HCEC 1CT (cell line): ENCODE measurements around the gene TUSC2.

Experiments
- DNase-seq: peaks from one replicate; pipeline ENCODE4 v3.0.0-alpha.2; 2017

Gene TUSC2

GRCh38 chr3:50354186-50354764, 26.3 kb upstream of the TUSC2 start:
- no peak for DNase-seq

DNA sequence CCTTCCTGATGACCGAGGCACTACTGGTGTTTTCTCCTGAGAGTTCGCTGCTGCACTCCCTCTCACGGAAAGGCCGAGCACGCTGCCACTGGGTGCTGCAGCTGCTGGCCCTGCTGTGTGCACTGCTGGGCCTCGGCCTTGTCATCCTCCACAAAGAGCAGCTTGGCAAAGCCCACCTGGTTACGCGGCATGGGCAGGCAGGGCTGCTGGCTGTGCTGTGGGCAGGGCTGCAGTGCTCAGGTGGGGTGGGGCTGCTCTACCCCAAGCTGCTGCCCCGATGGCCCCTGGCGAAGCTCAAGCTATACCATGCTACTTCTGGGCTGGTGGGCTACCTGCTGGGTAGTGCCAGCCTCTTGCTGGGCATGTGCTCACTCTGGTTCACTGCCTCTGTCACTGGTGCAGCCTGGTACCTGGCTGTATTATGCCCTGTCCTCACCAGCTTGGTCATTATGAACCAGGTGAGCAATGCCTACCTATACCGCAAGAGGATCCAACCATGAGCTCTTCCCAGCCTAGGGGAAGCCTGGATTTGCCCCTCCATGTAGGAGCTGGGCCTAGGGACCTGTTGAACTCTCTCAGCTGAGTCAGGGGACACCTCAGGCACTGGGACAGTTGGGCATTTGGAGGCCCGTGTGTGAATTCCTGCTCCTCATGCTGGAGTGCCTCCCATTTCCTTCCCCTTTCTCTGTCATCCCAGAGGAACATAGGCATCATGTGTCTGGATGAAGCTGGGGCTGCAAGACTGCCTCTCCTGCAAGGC, 25.4 kb upstream of the TUSC2 start:
- DNase-seq: no peak

- peak; percentile 46 for DNase-seq
Observed at GRCh38 chr3:50352781-50353180, 24.8 kb upstream of the TUSC2 start.

DNA sequence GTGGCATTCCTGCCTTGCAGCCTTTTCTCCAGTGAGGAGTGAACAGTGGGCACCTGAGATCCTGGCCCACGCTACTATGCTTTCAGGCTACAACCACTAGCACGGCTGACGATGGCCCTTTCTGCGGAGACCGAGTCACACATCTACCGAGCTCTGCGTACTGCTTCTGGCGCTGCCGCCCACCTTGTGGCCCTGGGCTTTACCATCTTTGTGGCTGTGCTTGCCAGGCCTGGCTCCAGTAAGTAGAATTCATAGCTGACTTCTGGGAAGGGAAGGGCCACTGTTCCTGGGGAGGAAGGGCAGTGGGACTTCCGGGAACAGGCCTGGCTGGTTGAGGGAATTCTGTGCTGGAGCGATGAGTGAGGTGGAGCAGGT, 23.3 kb upstream of the TUSC2 start:
- no peak for DNase-seq

DNA sequence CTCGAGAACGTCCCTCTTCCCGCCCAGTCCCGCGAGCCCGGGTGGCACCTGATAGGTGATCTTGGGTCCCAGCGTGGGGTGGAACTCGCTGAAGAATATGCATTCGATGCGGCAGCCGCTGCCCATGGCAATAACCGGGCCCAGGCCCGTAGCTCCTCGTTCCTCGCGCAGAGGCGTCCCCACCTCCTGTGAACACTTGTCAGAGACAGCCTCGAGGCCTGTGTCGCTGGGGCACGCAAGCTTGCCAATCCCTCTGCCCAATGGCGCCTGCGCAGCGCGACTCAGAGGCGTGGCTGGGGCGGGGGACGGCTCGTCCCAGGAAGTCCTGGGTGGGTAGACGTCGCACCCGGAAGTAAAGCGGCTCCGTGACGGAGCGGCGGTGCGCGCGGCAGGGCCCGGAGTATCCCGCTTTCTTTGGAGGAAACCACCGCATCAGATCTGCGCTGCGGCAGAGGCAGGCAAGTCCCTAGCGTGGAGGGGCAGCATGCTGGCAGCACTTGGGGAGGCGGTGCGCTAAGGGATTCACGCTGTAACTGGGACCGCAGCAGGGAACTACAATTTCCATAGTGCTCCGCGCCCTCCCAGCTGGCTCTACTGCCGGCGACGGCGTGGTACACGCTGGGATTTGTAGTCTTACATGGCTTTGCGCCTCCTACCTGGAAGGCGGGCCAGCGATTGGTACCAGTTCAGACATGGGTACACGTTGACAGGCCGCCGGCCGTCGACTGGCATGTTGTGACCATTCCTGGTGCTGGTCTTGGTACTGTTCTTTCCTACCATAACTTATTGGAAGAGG, 22.7 kb upstream of the TUSC2 start, which contains the start of the genes CYB561D2 and NPRL2:
TSS of gene CYB561D2 (plus strand) at position 336 of the 796 bp plus-strand sequence. CDS start 572 bp downstream, outside the sequence.
TSS of gene NPRL2 (minus strand) at position 249 of the 796 bp plus-strand sequence. CDS start at position 126, 123 bp downstream.
- DNase-seq: peak; percentile 88

DNA sequence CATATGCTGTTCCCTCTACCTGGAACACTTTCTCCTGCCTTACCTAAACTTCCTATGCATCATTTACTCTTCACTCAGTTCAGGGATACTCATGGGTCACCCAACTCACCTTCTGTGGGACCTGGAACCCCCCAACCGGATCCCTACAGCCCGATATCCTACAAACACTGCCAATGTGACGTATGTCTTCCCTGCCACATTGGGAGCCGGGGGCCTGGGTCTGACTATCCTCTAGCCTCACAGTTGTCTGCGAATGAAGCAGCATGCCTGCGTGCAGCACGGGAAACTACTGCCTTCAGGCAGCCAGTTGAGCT, 22.1 kb upstream of the TUSC2 start:
- no peak for DNase-seq

DNA sequence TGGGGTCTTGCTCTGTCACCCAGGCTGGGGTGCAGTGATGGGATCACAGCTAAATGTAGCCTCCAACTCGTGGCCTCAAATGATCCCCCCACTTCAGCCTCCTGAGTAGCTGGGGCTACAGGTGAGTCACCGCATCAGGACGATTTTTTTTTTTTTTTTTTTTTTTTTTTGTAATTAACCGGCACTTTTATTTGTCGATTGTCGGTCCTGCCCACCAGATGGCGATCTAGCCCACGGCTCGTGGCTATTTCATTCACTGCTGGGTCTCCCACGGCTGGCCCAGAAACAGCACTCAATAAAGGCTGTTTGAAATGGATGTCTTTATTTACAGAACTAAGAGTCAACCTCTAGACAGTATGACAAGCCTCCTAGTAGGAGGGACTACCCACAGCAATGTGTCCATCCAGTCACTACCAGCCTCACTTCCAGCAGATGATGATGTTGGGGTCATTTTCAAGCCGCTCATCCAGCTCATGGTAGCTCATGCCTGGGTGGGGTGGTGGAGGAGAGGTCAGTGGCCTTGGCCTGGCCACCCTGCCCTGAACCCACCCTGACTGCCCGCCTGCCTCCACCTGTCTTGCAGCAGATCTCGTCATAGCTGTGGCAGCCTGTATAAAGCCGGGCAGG, 19.3 kb upstream of the TUSC2 start:
- DNase-seq: peak; percentile 63

GRCh38 chr3:50345586-50346234, 17.7 kb upstream of the TUSC2 start, which contains the start of gene ZMYND10:
Gene ZMYND10, minus strand, starts transcription at chr3:50345732. Its CDS starts 153 bp downstream, at chr3:50345579.
- peak; percentile 51 for DNase-seq

- DNase-seq: no peak
Observed at GRCh38 chr3:50345008-50345407, 17.0 kb upstream of the TUSC2 start.

DNA sequence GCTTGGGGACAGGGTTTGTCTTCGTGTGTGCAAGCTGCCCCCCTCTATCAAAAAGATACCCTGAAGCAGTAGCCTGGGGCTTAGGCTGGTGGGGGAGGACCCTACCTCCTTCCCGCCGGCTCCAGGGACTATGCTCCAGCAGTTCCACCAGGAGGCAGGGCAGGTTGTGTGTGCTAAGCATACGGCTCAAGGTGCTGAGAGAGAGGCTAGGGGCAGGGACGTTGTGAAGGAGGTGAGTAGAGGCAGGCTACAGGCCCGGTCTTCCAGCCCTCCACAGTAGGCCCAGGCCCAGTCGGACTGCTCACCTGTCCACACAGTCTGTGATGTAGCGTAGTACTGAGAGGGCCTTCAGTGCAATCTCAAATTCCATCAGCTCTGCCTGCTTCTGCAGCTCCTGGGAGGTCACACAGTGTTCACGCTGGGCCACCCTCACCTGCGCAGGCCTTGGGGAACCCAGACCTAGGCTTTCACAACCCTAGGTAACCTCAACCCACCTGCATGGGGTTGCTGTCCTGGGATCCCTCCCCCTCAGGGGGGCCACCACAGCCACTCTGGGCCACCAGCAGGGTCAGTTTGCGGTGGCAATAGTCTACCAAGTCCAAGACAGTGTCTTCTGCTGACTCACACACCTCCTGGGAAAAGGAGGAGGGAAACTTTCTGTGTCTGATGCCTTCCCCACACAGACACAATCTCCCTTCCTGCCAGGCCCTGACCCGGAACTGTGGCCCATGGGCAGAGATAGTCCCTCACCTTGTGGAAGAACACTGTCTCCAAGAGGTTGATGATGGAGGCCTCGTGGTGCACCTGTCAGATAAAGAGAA, 15.0 kb upstream of the TUSC2 start:
- DNase-seq: no peak

DNA sequence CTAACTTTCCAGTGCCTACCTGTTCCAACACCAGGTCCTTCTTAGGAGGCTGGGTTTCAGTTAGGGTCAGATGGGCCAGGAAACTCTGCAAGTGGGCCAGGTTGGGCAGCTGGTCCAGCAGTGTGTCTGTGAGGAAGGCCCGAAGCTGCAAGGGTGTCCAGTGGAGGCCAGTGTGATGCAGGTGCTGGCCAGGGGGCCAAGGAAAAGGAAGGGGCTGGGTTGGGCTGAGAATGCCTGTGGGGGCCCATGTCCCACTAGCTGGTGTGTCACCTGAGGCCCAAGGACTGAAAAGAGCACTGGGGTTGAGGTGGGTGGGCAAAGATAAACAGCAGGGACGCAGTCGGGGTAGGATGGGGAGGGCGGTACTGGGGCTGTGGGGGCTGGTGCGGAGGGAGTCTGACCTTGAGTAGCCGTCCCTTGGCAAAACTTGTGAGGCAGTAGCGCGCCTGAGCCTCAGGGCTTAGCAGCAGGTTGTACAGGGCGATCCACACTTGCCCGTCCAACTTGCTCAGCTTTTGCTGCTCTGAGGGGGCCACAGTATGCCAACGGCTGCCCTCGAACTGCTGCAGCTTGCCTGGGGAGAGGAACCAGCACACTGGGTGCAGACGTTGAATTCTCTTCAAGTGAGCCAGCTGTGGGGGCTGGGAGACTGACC, 14.1 kb upstream of the TUSC2 start:
- DNase-seq: no peak

DNA sequence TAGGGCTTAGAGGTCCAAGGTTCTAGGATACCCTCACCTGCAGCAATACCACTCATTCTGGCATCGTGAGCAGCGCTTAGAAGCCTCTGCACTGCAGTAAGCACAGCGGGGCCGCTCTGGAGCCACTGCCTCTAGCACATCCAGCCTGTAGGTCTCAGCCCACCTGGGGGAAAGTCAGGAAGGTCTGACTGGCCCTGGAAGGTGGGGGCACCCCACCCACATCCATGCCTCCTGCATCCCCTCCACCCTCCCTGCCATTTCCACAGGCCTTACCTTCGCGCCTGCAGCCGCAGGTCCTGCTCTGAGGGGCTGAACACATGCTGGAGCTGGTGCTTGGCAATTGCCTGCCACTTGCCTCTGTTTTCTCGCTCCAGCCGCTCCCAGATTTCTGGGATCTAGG, 13.5 kb upstream of the TUSC2 start:
- DNase-seq: no peak

DNA sequence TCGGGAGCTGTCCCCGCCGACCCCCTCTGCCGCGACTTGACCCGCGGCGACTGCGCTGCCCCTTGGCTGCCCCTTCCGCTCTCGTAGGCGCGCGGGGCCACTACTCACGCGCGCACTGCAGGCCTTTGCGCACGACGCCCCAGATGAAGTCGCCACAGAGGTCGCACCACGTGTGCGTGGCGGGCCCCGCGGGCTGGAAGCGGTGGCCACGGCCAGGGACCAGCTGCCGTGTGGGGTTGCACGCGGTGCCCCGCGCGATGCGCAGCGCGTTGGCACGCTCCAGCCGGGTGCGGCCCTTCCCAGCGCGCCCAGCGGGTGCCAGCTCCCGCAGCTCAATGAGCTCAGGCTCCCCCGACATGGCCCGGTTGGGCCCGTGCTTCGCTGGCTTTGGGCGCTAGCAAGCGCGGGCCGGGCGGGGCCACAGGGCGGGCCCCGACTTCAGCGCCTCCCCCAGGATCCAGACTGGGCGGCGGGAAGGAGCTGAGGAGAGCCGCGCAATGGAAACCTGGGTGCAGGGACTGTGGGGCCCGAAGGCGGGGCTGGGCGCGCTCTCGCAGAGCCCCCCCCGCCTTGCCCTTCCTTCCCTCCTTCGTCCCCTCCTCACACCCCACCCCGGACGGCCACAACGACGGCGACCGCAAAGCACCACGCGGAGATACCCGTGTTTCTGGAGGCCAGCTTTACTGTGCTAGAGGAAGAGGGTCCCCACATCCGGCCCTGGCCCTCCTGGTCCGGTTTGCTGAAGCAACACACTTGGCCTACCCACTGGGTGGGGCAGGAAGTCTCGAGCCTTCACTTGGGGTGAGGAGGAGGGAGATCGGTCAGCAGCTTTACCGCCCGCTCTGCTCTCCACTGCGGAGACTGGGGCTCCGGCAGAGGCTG, 12.7 kb upstream of the TUSC2 start, which contains the start of gene RASSF1:
TSS of gene RASSF1 (minus strand) at position 389 of the 882 bp plus-strand sequence. CDS start at position 358, 31 bp downstream.
- peak; percentile 82 for DNase-seq

DNA sequence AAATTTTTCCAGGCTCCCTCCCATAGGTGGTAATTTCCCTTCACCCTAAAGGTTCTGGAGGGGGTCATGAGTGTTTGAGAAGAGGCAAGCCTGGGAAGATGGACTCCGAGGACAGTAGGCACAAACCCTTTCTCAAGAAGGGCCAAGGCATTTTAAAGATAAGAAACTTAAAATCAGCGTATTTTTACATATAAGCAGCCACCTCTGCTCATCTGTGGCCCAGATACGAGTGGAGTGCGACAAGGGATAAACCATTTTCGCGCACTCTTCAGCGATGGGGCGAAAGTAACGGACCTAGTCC, 12.1 kb upstream of the TUSC2 start:
- no peak for DNase-seq

DNA sequence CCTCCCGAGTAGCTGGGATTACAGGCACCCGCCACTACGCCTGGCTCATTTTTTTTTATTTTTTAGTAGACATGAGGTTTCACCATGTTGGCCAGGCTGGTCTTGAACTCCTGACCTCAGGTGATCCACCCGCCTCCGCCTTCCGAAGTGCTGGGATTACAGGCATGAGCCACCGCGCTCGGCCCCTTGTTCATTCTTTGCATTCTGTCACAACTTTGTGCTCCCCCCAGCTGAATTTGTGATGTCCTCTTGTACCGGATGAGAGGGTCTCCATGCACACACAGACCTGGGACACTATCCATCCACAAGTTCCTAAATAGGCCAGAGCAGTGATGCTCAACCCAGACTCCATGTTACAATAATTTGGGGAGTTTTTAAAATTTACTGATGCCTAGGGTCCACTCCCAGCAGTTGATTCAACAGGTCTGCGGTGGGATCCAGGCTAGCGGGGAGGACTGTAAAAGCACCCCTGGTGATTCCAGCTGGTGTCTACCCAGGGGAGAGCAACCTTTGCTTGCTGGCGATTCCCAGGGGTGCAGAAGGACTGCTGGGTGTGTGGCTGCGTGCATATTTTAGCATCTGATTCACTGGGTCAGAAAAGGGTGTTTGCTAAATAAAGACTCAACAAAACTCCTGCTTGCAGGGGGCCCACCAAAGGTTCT, 11.6 kb upstream of the TUSC2 start:
- peak; percentile 75 for DNase-seq

DNA sequence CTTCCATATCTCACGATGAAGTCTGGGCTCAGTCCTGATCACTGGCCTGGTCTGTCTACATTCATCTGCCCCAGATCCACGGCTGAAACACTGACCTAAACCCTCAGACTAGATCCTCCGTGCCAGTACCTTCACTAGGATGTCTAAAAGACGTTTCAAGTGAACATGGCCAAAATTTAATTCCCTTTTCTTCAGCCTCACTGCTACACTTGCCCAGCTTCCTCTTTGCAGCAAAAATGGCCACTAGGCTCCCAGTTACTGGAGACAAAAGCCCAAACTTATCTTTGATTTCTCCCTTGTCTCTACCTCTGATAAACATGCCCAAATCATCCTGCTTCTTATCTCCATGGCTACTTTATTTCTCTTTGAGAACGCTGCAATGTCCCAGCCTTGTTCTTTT, 10.9 kb upstream of the TUSC2 start:
- no peak for DNase-seq

GRCh38 chr3:50337175-50337861, 9.3 kb upstream of the TUSC2 start:
- peak; percentile 100 for DNase-seq

DNA sequence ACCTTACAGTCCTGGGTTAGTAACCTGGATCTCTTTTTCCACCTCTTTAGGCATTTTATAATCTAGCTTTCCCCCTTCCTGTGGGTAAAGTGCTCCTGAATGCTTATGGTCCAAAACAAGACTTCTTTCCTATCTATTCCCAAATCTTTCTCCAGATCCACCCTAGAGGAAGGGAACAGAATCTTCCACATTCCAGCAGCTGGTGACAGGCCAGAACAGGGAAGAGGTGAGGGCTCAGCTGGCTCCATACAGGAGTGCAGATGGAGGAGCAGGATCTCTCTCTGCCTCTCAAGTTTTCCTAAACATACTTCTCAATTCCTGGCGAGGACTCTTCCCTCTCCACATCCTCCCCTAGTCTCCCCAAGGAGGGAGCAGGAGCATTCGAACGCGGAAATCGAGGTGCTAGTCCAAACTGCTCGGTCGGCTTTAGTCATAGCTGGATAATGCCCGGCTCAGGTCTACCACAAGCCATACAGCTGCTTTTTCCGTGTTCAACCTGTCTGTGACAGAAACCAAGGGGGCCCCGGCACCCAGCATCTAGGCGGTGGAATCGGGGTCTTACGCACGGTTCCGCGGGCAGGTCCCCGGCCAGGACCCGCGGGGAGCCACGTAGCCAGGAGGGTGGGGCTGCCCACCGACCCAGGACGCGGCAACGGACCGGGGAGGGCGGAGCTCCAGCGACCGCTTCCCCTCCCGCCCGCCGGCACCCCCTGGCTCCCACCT, 8.6 kb upstream of the TUSC2 start:
- peak; percentile 39 for DNase-seq
